ENCODE measurements around the gene OR52I1.
A peak's percentile ranks its signal among the peaks of the same experiment; 100 is the strongest.

The OR52I1 gene

GRCh38 chr11:4615856-4616444 is 22.1 kb downstream of the OR52I1 start:
- no peak for DNase-seq

- no peak for DNase-seq
Measured at GRCh38 chr11:4619514-4619913, 25.7 kb downstream of the OR52I1 start.

- peak; percentile 41 for DNase-seq
Measured at GRCh38 chr11:4626207-4627099, 32.6 kb downstream of the OR52I1 start.

- no peak for DNase-seq
Measured at GRCh38 chr11:4636136-4636535, 42.3 kb downstream of the OR52I1 start.

GRCh38 chr11:4636962-4637661 is 43.3 kb downstream of the OR52I1 start, which contains the start of gene OR51D1:
Gene OR51D1, plus strand, starts transcription at chr11:4637477. Its CDS starts 2,314 bp downstream, at chr11:4639791.
- peak; percentile 72 for DNase-seq

GRCh38 chr11:4637662-4638047 is 43.8 kb downstream of the OR52I1 start:
- DNase-seq, result no peak

GRCh38 chr11:4639931-4640330 is 46.1 kb downstream of the OR52I1 start:
- DNase-seq, result no peak

- no peak for DNase-seq
Measured at GRCh38 chr11:4641501-4641900, 47.7 kb downstream of the OR52I1 start.

GRCh38 chr11:4642043-4642442 is 48.2 kb downstream of the OR52I1 start:
- DNase-seq, result no peak

GRCh38 chr11:4643076-4643475 is 49.2 kb downstream of the OR52I1 start:
- no peak for DNase-seq

- DNase-seq, result no peak
Measured at GRCh38 chr11:4643682-4644081, 49.8 kb downstream of the OR52I1 start, which contains the start of gene OR51E1. Gene OR51E1, plus strand, starts transcription at chr11:4643982. Its CDS starts 8,545 bp downstream, at chr11:4652527.

- DNase-seq, result no peak
Measured at GRCh38 chr11:4644233-4644632, 50.4 kb downstream of the OR52I1 start.

Measured in activated CD4-positive, CD25-positive, alpha-beta regulatory T cell treated with anti-CD3 and anti-CD28 coated beads, Interleukin-2, amount 50 U/mL, for 72 hours (primary cell).